PC-9 (cell line): ENCODE measurements around the gene GCDH. TPM values are rescaled to one million over a fixed set of nuclear protein-coding genes. Genes with fewer than 3 reads are reported as not detected.

Source experiments
- BruUV-seq: library from RNA; stranded (reverse); fragments of 400-500 nt; replicated peaks from 2 replicates; lab custom pipeline; 2021; lab: Mats Ljungman, UMichigan
- CTCF ChIA-PET: fragments of 300-600 bp; sonication (Branson Sonifier 250); formaldehyde crosslinking; loops from one replicate; lab custom pipeline; 2022; ENCODE audit warnings: antibody characterized with exemption; lab: Charles Lee
- POLR2A ChIA-PET: fragments of 300-600 bp; sonication (Branson Sonifier 250); formaldehyde crosslinking; loops from one replicate; lab custom pipeline; 2022; ENCODE audit warnings: antibody characterized with exemption; ENCODE audit not compliant: unreplicated experiment; lab: Charles Lee
- DNase-seq, 2 experiments: peaks; one replicate each; pipeline versions ENCODE4 v3.0.0 to v3.0.0-alpha.2; 2015 to 2022; ENCODE audit warnings: mixed read lengths in 1 of 2
- H2AFZ ChIP-seq: fragments of 200-600 bp; sonication (generic); 2 replicates; pipeline ENCODE4 v1.8.1; 2017; ENCODE audit warnings: antibody characterized with exemption
- H3F3A ChIP-seq: fragments of 200-600 bp; sonication (generic); 2 replicates; pipeline ENCODE4 v1.8.1; 2017; ENCODE audit warnings: antibody characterized with exemption, mild to moderate bottlenecking, low read depth; ENCODE audit not compliant: insufficient read depth
- H3K27ac ChIP-seq: fragments of 200-600 bp; sonication (generic); 2 replicates; pipeline ENCODE4 v1.6.1; 2016; ENCODE audit warnings: mixed run types
- H3K27me3 ChIP-seq: fragments of 200-600 bp; sonication (generic); 2 replicates; pipeline ENCODE4 v1.6.1; 2016; ENCODE audit warnings: low read depth, mixed run types; ENCODE audit not compliant: insufficient read depth
- H3K36me3 ChIP-seq: fragments of 200-600 bp; sonication (generic); 2 replicates; pipeline ENCODE4 v1.6.1; 2016; ENCODE audit warnings: low read depth, mixed run types
- H3K4me1 ChIP-seq: fragments of 200-600 bp; sonication (generic); replicated peaks from 2 replicates; pipeline ENCODE4 v1.6.1; 2016; ENCODE audit warnings: mixed run types; ENCODE audit not compliant: insufficient read depth
- H3K4me2 ChIP-seq: fragments of 200-600 bp; sonication (generic); 2 replicates; pipeline ENCODE4 v1.6.1; 2017; ENCODE audit warnings: mixed run types
- H3K4me3 ChIP-seq: fragments of 200-600 bp; sonication (generic); 2 replicates; pipeline ENCODE4 v1.6.1; 2016; ENCODE audit warnings: mixed run types
- H3K79me2 ChIP-seq: fragments of 200-600 bp; sonication (generic); 2 replicates; pipeline ENCODE4 v1.6.1; 2017; ENCODE audit warnings: low read depth, mixed run types
- H3K9me2 ChIP-seq: fragments of 200-600 bp; sonication (generic); 2 replicates; pipeline ENCODE4 v1.8.1; 2017; ENCODE audit warnings: mild to moderate bottlenecking; ENCODE audit not compliant: insufficient read depth
- H3K9me3 ChIP-seq: fragments of 200-600 bp; sonication (generic); 2 replicates; pipeline ENCODE4 v1.8.1; 2016; ENCODE audit warnings: low read depth; ENCODE audit not compliant: insufficient read depth
- H4K20me1 ChIP-seq: fragments of 200-600 bp; sonication (generic); 2 replicates; pipeline ENCODE4 v1.8.1; 2017; ENCODE audit not compliant: insufficient read depth
- CTCF ChIP-seq: fragments of 200-600 bp; sonication (generic); conservative IDR thresholded peaks from 2 replicates; pipeline ENCODE4 v1.6.1; 2017; ENCODE audit warnings: mixed run types, antibody characterized with exemption, mild to moderate bottlenecking, moderate library complexity
- EZH2 ChIP-seq: fragments of 200-600 bp; sonication (generic); IDR thresholded peaks from 2 replicates; pipeline ENCODE4 v1.8.0; 2017; ENCODE audit warnings: antibody characterized with exemption, low read depth
- intact Hi-C: fragments of 100-400 bp; cut with micrococcal nuclease; formaldehyde crosslinking; loops from one replicate; pipeline ENCODE4 v1.10.0; 2022; ENCODE audit not compliant: unreplicated experiment
- total RNA-seq: library from RNA; stranded (reverse); gene quantifications from 2 replicates; pipeline ENCODE4 v1.2.3, GENCODE V29; 2021

Gene GCDH
- total RNA-seq, 1 experiment from 2014 or later = 23.2 TPM

DNA sequence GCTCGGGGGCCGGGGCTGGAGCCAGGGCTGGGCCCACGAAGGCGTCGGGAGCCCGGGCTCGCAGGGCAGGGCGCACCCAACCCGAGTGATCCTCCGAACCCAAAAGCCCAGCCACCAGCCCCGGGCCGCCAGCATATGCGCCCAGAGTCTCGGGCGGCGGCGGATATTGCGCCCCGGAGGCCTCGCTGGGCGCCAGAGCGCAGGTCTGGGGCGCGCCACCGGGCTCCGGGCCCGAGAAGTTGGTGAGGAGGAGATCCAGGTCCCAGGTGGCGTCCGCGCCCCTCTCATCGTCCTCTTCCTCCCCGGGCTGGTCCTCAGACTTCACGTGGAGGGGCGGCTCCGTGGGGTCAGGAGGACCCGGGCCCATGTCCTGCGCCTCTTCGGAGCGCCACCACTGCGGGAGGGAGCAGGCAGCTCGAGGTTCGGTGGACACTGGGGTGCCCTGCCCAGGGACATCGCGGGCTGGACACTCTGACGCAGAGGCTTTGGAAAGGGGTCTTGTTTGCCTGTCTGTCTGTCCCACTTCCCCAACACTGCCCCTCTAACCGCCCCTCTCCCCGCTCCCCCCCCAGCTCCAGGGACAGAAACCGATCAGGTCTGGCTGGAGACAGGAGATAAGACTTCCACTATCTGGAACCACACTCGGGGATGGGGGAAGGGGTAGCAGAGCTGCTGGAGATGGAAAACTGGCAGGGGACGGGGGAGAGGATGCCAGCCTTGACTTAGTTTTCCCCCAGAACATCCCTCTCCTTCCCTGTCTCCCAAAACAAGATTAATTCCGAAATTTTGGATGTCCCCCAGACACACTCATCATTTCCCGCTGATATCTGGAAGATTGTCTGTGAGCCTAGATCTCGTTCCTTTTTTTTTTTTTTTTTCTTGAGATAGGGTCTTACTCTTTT, 5.0 kb upstream of the GCDH start:
- H3K4me3 ChIP-seq = peak overlapping the region; percentile 65
- no peak overlapping the region for H3K27ac ChIP-seq
- BruUV-seq = no TSS peak
- H3K9me2 ChIP-seq = no peaks in the 10 kb centered on the region
- POLR2A ChIA-PET = interaction anchor here (0.6 to 1.0 kb wide), 6 partner anchors 48 to 246 kb away, joined by 4 to 6 read pairs (median 5); no protein-coding TSS in a partner anchor
- peak overlapping the region; percentile 84 for H2AFZ ChIP-seq
- H3K79me2 ChIP-seq = 0 out of 2 replicates have a peak, but pooled peaks cover under 1% of the 10 kb centered on the region
- TF ChIP-seq EZH2 (no peak), CTCF (peak; percentile 22; the same call in 1 of the 2 replicates)
- CTCF ChIA-PET = interaction anchor here (0.5 to 1.0 kb wide), 3 partner anchors 18 to 223 kb away, joined by 3 to 6 read pairs (median 5); no protein-coding TSS in a partner anchor
- no peaks in the 10 kb centered on the region for H4K20me1 ChIP-seq
- no peaks in the 10 kb centered on the region for H3K36me3 ChIP-seq
- peaks cover 7% of the 10 kb centered on the region for H3K4me1 ChIP-seq
- H3K4me2 ChIP-seq = peak overlapping the region; percentile 84
- intact Hi-C loops = loop anchor here (2.0 kb wide), 1 partner anchor 79 kb away; no protein-coding TSS in a partner anchor
- peaks cover 15% of the 10 kb centered on the region; the same call in 1 of the 2 replicates for H3F3A ChIP-seq
- DNase-seq = peak in 1 of 2 experiments; percentile 30
- no peaks in the 10 kb centered on the region for H3K27me3 ChIP-seq
- peaks cover 11% of the 10 kb centered on the region; the same call in 1 of the 2 replicates for H3K9me3 ChIP-seq

DNA sequence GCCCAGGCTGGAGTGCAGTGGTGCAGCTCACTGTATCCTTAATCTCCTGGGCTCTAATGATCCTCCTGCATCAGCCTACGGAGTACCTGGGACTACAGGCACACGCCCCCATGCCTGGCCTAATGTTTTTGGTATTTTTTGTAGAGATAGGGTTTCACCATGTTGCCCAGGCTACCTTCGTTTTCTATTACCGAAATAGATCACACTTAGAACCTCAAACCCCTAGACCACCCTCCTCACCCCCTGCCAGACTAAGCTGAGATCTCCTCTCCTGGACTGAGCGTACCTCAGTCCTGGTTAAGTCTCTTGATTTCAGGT, 4.3 kb upstream of the GCDH start:
- H4K20me1 ChIP-seq = no peaks in the 10 kb centered on the region
- H2AFZ ChIP-seq = no peak overlapping the region
- peak in 1 of 2 experiments; percentile 2 for DNase-seq
- BruUV-seq = TSS peak; percentile 7
- no peak overlapping the region for H3K4me3 ChIP-seq
- peaks cover 5% of the 10 kb centered on the region for H3K79me2 ChIP-seq
- peaks cover 7% of the 10 kb centered on the region for H3K4me1 ChIP-seq
- H3K27ac ChIP-seq = no peak overlapping the region
- POLR2A ChIA-PET = interaction anchor here (0.7 kb wide), 1 partner anchor 153 kb away, joined by 6 read pairs; no protein-coding TSS in a partner anchor
- H3K9me3 ChIP-seq = peaks cover 11% of the 10 kb centered on the region; the same call in 1 of the 2 replicates
- H3F3A ChIP-seq = peaks cover 15% of the 10 kb centered on the region; the same call in 1 of the 2 replicates
- no peak overlapping the region; the same call in 1 of the 2 replicates for H3K4me2 ChIP-seq
- CTCF ChIA-PET = interaction anchor here (0.6 kb wide), 2 partner anchors 24 to 76 kb away, joined by 3 to 13 read pairs; no protein-coding TSS in a partner anchor
- no peaks in the 10 kb centered on the region for H3K36me3 ChIP-seq
- H3K27me3 ChIP-seq = no peaks in the 10 kb centered on the region
- intact Hi-C loops = no loop called here
- TF ChIP-seq CTCF (no peak), EZH2 (no peak)
- no peaks in the 10 kb centered on the region for H3K9me2 ChIP-seq

GRCh38 chr19:12886969-12887747, 3.8 kb upstream of the GCDH start, which contains the start of gene KLF1:
Gene KLF1 (minus strand): TSS chr19:12887201. CDS start chr19:12887140, 61 bp downstream.
- POLR2A ChIA-PET = no interaction called here
- peak within 1 kb of the TSS; percentile 65; the same call in 1 of the 2 replicates for H3K4me3 ChIP-seq
- no peaks in the 10 kb centered on the region for H3K9me2 ChIP-seq
- H2AFZ ChIP-seq = no peak within 1 kb of the TSS
- H3K4me2 ChIP-seq = peak within 1 kb of the TSS; percentile 84
- peaks cover 9% of the 10 kb centered on the region for H3K4me1 ChIP-seq
- intact Hi-C loops = no loop called here
- H3K9me3 ChIP-seq = peaks cover 11% of the 10 kb centered on the region; the same call in 1 of the 2 replicates
- peak in 1 of 2 experiments; percentile 21 for DNase-seq
- peaks cover 12% of the 10 kb centered on the region; the same call in 1 of the 2 replicates for H3F3A ChIP-seq
- peaks cover 10% of the 10 kb centered on the region for H3K79me2 ChIP-seq
- no peak within 1 kb of the TSS for H3K27ac ChIP-seq
- CTCF ChIA-PET = interaction anchor here (0.6 kb wide), 2 partner anchors 24 to 75 kb away, joined by 3 to 13 read pairs; no protein-coding TSS in a partner anchor
- H4K20me1 ChIP-seq = no peaks in the 10 kb centered on the region
- TF ChIP-seq CTCF (no peak), EZH2 (no peak)
- no peaks in the 10 kb centered on the region for H3K27me3 ChIP-seq
- BruUV-seq = no TSS peak
- H3K36me3 ChIP-seq = no peaks in the 10 kb centered on the region
